ENCODE measurements around the gene LDLRAP1.

Gene LDLRAP1

DNA sequence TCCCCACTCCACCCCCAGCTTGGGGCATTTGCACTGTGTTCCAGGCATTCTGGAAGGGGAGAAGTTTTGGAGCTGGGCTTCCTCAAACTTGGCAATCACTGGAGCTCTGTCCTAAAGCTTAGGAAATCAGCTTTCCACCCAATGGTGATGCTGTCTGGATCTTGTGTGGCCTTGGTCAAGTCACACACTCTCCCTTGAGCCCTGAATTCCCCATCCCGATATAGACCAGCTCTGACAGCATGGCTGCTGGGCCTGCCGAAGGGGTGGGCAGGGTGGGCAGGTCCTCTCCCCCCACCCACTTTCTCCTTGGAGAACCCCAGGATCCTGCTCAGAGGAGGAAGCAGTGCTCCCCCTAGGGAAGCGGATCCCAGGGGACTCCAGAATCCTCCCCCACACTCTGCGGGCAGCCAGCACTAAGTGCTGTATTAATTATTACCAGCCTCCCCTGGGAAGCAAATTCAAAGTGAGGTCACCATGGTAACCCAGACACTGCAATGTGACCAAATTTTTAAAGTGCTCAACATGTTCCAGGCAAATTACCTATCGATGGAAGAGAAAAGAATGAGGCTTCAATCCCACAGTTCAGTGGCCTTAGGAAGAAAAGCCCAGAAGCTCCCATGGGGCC, 21.3 kb upstream of the LDLRAP1 start:
- peaks cover 6% of the 10 kb centered on the region for H3K9me3 ChIP-seq (ENCODE audit: severe bottlenecking)
- no peaks in the 10 kb centered on the region for H3K36me3 ChIP-seq
- H3K27ac ChIP-seq: no peak overlapping the region
- H3K4me3 ChIP-seq (ENCODE audit: low read depth, low read length): no peak overlapping the region
- DNase-seq: no peak
- H3K27me3 ChIP-seq (ENCODE audit: insufficient read depth, low read depth, severe bottlenecking): no peaks in the 10 kb centered on the region
- TF ChIP-seq, protein P1, sequence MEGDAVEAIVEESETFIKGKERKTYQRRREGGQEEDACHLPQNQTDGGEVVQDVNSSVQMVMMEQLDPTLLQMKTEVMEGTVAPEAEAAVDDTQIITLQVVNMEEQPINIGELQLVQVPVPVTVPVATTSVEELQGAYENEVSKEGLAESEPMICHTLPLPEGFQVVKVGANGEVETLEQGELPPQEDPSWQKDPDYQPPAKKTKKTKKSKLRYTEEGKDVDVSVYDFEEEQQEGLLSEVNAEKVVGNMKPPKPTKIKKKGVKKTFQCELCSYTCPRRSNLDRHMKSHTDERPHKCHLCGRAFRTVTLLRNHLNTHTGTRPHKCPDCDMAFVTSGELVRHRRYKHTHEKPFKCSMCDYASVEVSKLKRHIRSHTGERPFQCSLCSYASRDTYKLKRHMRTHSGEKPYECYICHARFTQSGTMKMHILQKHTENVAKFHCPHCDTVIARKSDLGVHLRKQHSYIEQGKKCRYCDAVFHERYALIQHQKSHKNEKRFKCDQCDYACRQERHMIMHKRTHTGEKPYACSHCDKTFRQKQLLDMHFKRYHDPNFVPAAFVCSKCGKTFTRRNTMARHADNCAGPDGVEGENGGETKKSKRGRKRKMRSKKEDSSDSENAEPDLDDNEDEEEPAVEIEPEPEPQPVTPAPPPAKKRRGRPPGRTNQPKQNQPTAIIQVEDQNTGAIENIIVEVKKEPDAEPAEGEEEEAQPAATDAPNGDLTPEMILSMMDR (IDR thresholded peaks at IDR 0.05; ENCODE audit: low read depth, low read length): no peak

DNA sequence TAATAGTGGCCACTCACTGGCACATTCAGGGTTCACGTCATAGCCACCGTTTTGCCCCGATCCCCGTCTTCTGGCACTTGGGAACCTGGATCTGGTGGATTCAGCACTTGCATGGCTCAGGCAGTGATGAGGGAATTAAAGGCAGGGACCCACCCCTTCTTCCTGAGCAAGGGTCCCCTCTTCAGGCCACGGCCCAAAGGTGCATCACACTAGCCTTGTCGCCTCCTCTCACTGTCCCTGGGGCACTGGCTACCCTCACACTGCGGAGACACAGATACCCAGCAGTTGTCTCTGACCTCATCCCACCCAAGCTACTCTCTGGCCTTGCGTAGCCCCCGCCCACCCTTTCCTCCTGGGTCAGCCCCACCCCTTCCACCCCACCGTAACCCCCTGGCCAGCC, 19.9 kb upstream of the LDLRAP1 start:
- Histone ChIP-seq H3K27ac (no peak overlapping the region), H3K36me3 (no peaks in the 10 kb centered on the region), H3K27me3 (ENCODE audit: insufficient read depth, low read depth, severe bottlenecking) (no peaks in the 10 kb centered on the region), H3K4me3 (ENCODE audit: low read depth, low read length) (no peak overlapping the region), H3K9me3 (ENCODE audit: severe bottlenecking) (peaks cover 6% of the 10 kb centered on the region)
- DNase-seq: peak; percentile 78
- TF ChIP-seq, protein P1 (IDR thresholded peaks at IDR 0.05; ENCODE audit: low read depth, low read length): peak; percentile 80

DNA sequence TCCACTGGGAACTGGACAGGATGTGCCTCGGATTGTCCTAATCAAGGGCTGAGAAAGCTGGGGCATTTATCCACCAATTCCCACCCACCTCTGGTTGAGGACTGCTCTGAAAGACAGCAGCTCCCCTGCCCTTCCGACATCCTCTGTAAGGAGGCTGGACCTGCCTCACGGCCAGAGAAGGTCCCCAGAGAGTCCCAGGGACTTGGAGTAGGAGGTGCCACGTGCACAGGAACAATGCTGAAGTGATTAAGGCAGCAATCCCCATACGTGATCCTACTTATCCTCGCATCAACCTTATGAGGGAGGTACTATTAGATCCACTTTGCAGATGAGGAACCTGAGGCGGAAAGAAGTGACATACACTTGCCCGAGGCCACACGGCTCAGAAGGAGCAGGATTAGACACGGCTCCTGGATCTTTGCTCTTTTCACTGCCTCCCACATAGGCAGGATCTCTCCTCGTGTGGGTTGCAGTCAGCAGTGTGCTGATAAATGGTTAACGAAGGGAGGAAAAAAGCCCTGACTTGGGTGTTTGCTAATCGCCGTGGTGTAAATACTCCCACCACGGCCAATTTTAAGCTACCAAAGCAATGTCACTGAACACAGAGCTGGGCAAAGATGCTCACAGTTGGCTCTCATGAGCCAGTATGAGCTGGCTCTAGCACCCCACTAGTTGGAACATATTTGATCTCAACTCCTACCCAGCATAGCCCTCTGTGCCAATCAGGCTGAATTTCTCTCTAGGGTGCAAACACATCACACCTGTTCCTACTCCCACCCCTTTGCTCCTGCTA, 18.6 kb upstream of the LDLRAP1 start:
- no peak overlapping the region for H3K4me3 ChIP-seq (ENCODE audit: low read depth, low read length)
- TF ChIP-seq, protein P1 (IDR thresholded peaks at IDR 0.05; ENCODE audit: low read depth, low read length): no peak

DNA sequence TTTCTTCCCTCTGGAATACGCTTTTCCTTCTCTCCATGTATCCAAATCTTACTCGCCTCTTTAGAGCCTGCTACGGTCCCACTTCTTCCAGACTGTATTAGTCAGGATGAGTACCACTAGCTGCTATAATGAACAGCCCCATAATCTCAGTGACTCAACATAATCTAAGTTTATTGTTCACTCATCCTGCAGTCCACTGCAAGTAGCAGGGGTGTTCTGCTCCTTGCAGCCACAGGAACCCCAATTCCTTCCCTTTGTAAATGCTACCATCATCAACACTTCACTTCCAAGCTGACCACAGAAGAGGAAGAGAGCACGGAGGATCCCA, 18.1 kb upstream of the LDLRAP1 start:
- Histone ChIP-seq H3K4me3 (ENCODE audit: low read depth, low read length) (no peak overlapping the region), H3K36me3 (no peaks in the 10 kb centered on the region), H3K9me3 (ENCODE audit: severe bottlenecking) (peaks cover 6% of the 10 kb centered on the region), H3K27ac (no peak overlapping the region), H3K27me3 (ENCODE audit: insufficient read depth, low read depth, severe bottlenecking) (no peaks in the 10 kb centered on the region)
- DNase-seq: no peak
- TF ChIP-seq, protein P1 (IDR thresholded peaks at IDR 0.05; ENCODE audit: low read depth, low read length): no peak

More for the DNA sequence above, 18.6 kb upstream of the LDLRAP1 start:
- H3K9me3 ChIP-seq (ENCODE audit: severe bottlenecking): peaks cover 6% of the 10 kb centered on the region
- H3K27me3 ChIP-seq (ENCODE audit: insufficient read depth, low read depth, severe bottlenecking): no peaks in the 10 kb centered on the region
- H3K27ac ChIP-seq: no peak overlapping the region
- no peaks in the 10 kb centered on the region for H3K36me3 ChIP-seq
- DNase-seq: peak; percentile 52

DNA sequence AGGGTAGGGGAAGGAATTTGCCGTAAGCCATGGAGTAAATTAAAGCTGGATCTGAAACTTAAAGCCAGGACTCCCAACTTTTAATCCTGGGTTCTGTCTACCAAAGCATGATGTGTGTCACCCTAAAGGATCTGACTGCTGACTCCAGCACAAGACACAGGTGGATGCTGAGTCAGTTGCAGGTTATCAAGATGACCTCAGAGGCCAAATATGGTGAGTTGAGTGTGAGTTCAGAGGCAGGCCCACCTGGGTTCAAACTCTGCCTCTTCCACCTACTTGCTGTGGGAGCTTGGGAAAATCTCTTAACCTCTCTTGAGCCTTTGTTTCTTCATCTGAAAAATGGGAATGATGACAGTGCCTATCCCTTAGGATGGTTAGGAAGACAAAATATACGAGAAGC, 16.7 kb upstream of the LDLRAP1 start:
- no peak overlapping the region for H3K4me3 ChIP-seq (ENCODE audit: low read depth, low read length)
- DNase-seq: no peak
- TF ChIP-seq, protein P1 (IDR thresholded peaks at IDR 0.05; ENCODE audit: low read depth, low read length): no peak
- no peaks in the 10 kb centered on the region for H3K27me3 ChIP-seq (ENCODE audit: insufficient read depth, low read depth, severe bottlenecking)
- H3K9me3 ChIP-seq (ENCODE audit: severe bottlenecking): peaks cover 6% of the 10 kb centered on the region
- H3K36me3 ChIP-seq: no peaks in the 10 kb centered on the region
- H3K27ac ChIP-seq: no peak overlapping the region

Data from WERI-Rb-1 (cell line).